ENCODE data around the gene ZNF778. TPM values are rescaled to one million over a fixed set of nuclear protein-coding genes. Genes with fewer than 3 reads are reported as not detected.

ZNF778 gene
- total RNA-seq, 1 experiment from 2014 or later: 31.2 TPM

DNA sequence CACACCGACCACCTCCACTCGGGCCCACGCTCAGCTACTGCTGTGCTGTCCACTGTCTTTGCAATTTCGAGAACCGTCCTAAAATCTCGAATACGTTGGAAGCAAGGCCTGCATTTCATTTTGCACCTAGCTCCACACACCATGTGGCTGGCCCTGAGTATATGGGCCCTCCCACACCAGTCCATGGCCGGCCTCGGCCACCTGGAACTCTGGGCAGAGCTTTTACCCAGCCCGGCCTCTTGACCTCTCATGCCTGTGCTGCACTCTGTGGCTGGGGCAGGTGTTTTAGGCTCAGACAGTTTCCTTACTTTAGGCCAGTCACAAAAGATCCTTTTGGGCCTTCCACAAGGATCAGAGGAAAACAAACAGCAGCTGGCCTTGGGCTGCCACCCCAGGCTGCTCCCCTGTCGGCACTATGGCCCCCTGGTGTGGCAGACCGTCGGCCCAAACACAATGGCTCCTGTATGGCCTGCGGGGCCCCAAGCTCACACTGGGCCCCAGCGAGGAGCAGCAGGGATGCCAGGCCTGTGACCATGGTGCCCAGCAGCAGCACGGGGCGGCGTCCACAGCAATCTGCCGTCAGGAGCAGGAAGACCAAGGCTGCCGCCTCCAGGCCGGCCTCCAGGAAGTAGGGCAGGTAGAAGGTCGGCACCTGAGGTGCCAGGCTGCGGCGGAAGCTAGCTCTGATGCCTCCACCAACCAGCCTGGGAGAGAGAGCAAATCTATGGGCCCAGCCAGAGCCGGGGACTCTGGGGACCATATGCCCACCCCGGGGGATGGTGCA lies 19.7 kb upstream of the ZNF778 start:
- H3K27me3 Mint-ChIP-seq (ENCODE audit: low read depth): peaks cover 22% of the 10 kb centered on the region
- no peaks in the 10 kb centered on the region for H3K36me3 Mint-ChIP-seq
- DNase-seq (ENCODE audit: low spot score): no peak
- no peak overlapping the region for H3K4me3 Mint-ChIP-seq
- H3K4me1 Mint-ChIP-seq: no peaks in the 10 kb centered on the region
- TF ChIP-seq GABPB1 (CRISPR knock-in tag; IDR thresholded peaks at IDR 0.05): peak; percentile 64; the same call in 1 of the 2 replicates
- TF ChIP-seq ZNF416 (CRISPR knock-in tag; IDR thresholded peaks at IDR 0.05): no peak
- TF ChIP-seq ZNF423 (CRISPR knock-in tag; IDR thresholded peaks at IDR 0.05): peak; percentile 58; the same call in 1 of the 2 replicates
- TF ChIP-seq GRHL2 (CRISPR knock-in tag; IDR thresholded peaks at IDR 0.05; ENCODE audit: insufficient replicate concordance, severe bottlenecking): no peak
- ChIA-PET CTCF (interaction anchor here (1.2 kb wide), 1 partner anchor 460 kb away, joined by 3 read pairs; no protein-coding TSS in a partner anchor), POLR2A (interaction anchor here (1.0 kb wide), 1 partner anchor 368 kb away, joined by 3 read pairs; no protein-coding TSS in a partner anchor)
- H3K27ac Mint-ChIP-seq: no peak overlapping the region; the same call in 1 of the 2 replicates
- ATAC-seq: no peak
- no peaks in the 10 kb centered on the region for H3K9me3 Mint-ChIP-seq

DNA sequence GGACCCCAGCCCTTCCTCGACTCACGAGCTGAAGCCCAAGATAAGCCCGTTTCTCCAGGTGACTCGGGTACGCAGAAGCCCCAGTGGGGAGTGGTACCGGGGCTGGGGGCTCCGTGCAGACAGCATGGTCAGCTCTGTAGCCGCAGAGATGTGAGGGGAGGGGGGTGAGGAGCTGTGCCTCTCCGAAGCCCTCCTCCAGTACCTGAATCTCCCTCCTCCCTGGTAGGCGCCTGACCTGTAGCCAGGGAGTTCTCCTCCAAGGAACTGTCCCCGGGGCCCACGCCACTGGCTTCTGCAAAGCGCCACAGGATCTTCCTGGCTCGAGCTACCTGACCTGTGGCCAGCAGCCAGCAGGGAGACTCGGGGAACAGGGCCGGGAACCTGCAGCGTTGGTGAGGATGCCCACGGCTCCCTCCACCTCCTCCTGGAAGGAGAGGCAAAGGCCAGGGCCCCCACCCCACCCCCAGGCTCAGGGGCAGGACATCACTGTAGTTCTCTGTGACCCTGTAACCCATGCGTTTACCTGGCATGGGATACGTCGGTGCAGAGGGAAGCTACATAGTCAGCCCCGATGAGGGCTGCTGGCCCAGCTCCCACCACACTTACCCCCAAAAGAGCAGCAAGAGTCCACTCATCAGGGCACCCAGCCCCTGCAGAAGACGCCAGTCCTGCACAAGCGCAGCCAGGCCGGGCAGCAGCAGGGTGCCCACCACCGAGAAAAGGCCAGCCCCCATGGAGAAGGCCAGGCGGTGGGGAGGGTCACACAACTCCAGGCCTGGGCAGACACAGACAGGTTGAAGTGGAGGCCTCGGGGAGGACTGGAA lies 18.9 kb upstream of the ZNF778 start:
- no peak for ATAC-seq
- no peak for DNase-seq (ENCODE audit: low spot score)
- POLR2A ChIA-PET: interaction anchor here (1.6 kb wide), 1 partner anchor 25 kb away, joined by 4 read pairs; no protein-coding TSS in a partner anchor
- no peaks in the 10 kb centered on the region for H3K4me1 Mint-ChIP-seq
- H3K36me3 Mint-ChIP-seq: no peaks in the 10 kb centered on the region
- no peak overlapping the region for H3K27ac Mint-ChIP-seq
- no peak overlapping the region for H3K4me3 Mint-ChIP-seq
- no peaks in the 10 kb centered on the region for H3K9me3 Mint-ChIP-seq
- CTCF ChIA-PET: interaction anchor here (0.7 to 1.2 kb wide), 3 partner anchors 17 to 461 kb away, joined by 3 read pairs; partner anchors contain the start of gene ZNF778
- H3K27me3 Mint-ChIP-seq (ENCODE audit: low read depth): peaks cover 30% of the 10 kb centered on the region
- TF ChIP-seq, protein P1, sequence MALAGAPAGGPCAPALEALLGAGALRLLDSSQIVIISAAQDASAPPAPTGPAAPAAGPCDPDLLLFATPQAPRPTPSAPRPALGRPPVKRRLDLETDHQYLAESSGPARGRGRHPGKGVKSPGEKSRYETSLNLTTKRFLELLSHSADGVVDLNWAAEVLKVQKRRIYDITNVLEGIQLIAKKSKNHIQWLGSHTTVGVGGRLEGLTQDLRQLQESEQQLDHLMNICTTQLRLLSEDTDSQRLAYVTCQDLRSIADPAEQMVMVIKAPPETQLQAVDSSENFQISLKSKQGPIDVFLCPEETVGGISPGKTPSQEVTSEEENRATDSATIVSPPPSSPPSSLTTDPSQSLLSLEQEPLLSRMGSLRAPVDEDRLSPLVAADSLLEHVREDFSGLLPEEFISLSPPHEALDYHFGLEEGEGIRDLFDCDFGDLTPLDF (CRISPR knock-in tag; IDR thresholded peaks at IDR 0.05): no peak
- TF ChIP-seq, protein P2, sequence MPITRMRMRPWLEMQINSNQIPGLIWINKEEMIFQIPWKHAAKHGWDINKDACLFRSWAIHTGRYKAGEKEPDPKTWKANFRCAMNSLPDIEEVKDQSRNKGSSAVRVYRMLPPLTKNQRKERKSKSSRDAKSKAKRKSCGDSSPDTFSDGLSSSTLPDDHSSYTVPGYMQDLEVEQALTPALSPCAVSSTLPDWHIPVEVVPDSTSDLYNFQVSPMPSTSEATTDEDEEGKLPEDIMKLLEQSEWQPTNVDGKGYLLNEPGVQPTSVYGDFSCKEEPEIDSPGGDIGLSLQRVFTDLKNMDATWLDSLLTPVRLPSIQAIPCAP (CRISPR knock-in tag; IDR thresholded peaks at IDR 0.05): no peak
- TF ChIP-seq, protein P3, sequence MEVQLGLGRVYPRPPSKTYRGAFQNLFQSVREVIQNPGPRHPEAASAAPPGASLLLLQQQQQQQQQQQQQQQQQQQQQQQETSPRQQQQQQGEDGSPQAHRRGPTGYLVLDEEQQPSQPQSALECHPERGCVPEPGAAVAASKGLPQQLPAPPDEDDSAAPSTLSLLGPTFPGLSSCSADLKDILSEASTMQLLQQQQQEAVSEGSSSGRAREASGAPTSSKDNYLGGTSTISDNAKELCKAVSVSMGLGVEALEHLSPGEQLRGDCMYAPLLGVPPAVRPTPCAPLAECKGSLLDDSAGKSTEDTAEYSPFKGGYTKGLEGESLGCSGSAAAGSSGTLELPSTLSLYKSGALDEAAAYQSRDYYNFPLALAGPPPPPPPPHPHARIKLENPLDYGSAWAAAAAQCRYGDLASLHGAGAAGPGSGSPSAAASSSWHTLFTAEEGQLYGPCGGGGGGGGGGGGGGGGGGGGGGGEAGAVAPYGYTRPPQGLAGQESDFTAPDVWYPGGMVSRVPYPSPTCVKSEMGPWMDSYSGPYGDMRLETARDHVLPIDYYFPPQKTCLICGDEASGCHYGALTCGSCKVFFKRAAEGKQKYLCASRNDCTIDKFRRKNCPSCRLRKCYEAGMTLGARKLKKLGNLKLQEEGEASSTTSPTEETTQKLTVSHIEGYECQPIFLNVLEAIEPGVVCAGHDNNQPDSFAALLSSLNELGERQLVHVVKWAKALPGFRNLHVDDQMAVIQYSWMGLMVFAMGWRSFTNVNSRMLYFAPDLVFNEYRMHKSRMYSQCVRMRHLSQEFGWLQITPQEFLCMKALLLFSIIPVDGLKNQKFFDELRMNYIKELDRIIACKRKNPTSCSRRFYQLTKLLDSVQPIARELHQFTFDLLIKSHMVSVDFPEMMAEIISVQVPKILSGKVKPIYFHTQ (CRISPR knock-in tag; IDR thresholded peaks at IDR 0.05): no peak
- TF ChIP-seq NR2C2 (CRISPR knock-in tag; IDR thresholded peaks at IDR 0.05) (no peak), ZNF423 (CRISPR knock-in tag; IDR thresholded peaks at IDR 0.05) (no peak), ETV6 (CRISPR knock-in tag; IDR thresholded peaks at IDR 0.05) (no peak), EMX1 (CRISPR knock-in tag; IDR thresholded peaks at IDR 0.05) (no peak), TEAD1 (CRISPR knock-in tag; IDR thresholded peaks at IDR 0.05) (no peak), FOXP1 (CRISPR knock-in tag; IDR thresholded peaks at IDR 0.05; ENCODE audit: borderline replicate concordance) (no peak), GTF2I (CRISPR knock-in tag; conservative IDR thresholded peaks at IDR 0.05) (no peak), FOXK1 (CRISPR knock-in tag; IDR thresholded peaks at IDR 0.05) (no peak)
- TF ChIP-seq, protein P4, sequence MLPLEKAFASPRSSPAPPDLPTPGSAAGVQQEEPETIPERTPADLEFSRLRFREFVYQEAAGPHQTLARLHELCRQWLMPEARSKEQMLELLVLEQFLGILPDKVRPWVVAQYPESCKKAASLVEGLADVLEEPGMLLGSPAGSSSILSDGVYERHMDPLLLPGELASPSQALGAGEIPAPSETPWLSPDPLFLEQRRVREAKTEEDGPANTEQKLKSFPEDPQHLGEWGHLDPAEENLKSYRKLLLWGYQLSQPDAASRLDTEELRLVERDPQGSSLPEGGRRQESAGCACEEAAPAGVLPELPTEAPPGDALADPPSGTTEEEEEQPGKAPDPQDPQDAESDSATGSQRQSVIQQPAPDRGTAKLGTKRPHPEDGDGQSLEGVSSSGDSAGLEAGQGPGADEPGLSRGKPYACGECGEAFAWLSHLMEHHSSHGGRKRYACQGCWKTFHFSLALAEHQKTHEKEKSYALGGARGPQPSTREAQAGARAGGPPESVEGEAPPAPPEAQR (CRISPR knock-in tag; IDR thresholded peaks at IDR 0.05): no peak
- TF ChIP-seq, protein P5, sequence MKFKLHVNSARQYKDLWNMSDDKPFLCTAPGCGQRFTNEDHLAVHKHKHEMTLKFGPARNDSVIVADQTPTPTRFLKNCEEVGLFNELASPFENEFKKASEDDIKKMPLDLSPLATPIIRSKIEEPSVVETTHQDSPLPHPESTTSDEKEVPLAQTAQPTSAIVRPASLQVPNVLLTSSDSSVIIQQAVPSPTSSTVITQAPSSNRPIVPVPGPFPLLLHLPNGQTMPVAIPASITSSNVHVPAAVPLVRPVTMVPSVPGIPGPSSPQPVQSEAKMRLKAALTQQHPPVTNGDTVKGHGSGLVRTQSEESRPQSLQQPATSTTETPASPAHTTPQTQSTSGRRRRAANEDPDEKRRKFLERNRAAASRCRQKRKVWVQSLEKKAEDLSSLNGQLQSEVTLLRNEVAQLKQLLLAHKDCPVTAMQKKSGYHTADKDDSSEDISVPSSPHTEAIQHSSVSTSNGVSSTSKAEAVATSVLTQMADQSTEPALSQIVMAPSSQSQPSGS (CRISPR knock-in tag; IDR thresholded peaks at IDR 0.05; ENCODE audit: borderline replicate concordance, low read depth): no peak
- TF ChIP-seq, protein P6, sequence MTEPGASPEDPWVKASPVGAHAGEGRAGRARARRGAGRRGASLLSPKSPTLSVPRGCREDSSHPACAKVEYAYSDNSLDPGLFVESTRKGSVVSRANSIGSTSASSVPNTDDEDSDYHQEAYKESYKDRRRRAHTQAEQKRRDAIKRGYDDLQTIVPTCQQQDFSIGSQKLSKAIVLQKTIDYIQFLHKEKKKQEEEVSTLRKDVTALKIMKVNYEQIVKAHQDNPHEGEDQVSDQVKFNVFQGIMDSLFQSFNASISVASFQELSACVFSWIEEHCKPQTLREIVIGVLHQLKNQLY (CRISPR knock-in tag; IDR thresholded peaks at IDR 0.05): no peak
- TF ChIP-seq, protein P7, sequence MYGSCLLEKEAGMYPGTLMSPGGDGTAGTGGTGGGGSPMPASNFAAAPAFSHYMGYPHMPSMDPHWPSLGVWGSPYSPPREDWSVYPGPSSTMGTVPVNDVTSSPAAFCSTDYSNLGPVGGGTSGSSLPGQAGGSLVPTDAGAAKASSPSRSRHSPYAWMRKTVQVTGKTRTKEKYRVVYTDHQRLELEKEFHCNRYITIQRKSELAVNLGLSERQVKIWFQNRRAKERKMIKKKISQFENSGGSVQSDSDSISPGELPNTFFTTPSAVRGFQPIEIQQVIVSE (CRISPR knock-in tag; IDR thresholded peaks at IDR 0.05; ENCODE audit: borderline replicate concordance): no peak
- TF ChIP-seq, protein P8, sequence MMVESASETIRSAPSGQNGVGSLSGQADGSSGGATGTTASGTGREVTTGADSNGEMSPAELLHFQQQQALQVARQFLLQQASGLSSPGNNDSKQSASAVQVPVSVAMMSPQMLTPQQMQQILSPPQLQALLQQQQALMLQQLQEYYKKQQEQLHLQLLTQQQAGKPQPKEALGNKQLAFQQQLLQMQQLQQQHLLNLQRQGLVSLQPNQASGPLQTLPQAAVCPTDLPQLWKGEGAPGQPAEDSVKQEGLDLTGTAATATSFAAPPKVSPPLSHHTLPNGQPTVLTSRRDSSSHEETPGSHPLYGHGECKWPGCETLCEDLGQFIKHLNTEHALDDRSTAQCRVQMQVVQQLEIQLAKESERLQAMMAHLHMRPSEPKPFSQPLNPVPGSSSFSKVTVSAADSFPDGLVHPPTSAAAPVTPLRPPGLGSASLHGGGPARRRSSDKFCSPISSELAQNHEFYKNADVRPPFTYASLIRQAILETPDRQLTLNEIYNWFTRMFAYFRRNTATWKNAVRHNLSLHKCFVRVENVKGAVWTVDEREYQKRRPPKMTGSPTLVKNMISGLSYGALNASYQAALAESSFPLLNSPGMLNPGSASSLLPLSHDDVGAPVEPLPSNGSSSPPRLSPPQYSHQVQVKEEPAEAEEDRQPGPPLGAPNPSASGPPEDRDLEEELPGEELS (CRISPR knock-in tag; IDR thresholded peaks at IDR 0.05): no peak
